Astrocyte (in vitro differentiated cells and primary cell): ENCODE data around the gene DYNLT5. TPM values are rescaled to one million over a fixed set of nuclear protein-coding genes. Genes with fewer than 3 reads are reported as not detected.
A peak's percentile ranks its signal among the peaks of the same experiment; 100 is the strongest.

Experiments
- DNase-seq: peaks from one replicate; pipeline ENCODE4 v3.0.0-alpha.2; 2010; ENCODE audit warnings: low read depth
- FAIRE-seq: peaks from 2 replicates; lab custom pipeline; 2011; peaks lifted over from hg19 to GRCh38; lab: Jason Lieb, UNC
- H2AFZ ChIP-seq: 2 replicates; pipeline ENCODE4 v1.6.0; 2012; ENCODE audit warnings: low read depth, low read length, inconsistent platforms
- H3K27ac ChIP-seq: 2 replicates; pipeline ENCODE4 v1.5.1; 2011; ENCODE audit warnings: low read depth, low read length, inconsistent platforms
- H3K27me3 ChIP-seq: 2 replicates; pipeline ENCODE4 v1.6.0; 2011; ENCODE audit warnings: low read length, inconsistent platforms; ENCODE audit not compliant: insufficient read depth
- H3K36me3 ChIP-seq: 2 replicates; pipeline ENCODE4 v1.5.1; 2011; ENCODE audit warnings: low read length, inconsistent platforms; ENCODE audit not compliant: insufficient read depth
- H3K4me1 ChIP-seq: 2 replicates; pipeline ENCODE4 v1.5.1; 2011; ENCODE audit warnings: low read length, inconsistent platforms; ENCODE audit not compliant: insufficient read depth
- H3K4me2 ChIP-seq: 2 replicates; pipeline ENCODE4 v1.6.0; 2012; ENCODE audit warnings: low read length, inconsistent platforms
- H3K4me3 ChIP-seq: 2 replicates; pipeline ENCODE4 v1.5.1; 2011; ENCODE audit warnings: low read depth, mild to moderate bottlenecking, low read length, inconsistent platforms; ENCODE audit not compliant: insufficient read depth
- H3K79me2 ChIP-seq: 2 replicates; pipeline ENCODE4 v1.6.0; 2012; ENCODE audit warnings: mild to moderate bottlenecking, low read length, inconsistent platforms; ENCODE audit not compliant: insufficient read depth
- H3K9ac ChIP-seq: 2 replicates; pipeline ENCODE4 v1.6.0; 2012; ENCODE audit warnings: mild to moderate bottlenecking, low read length, inconsistent platforms
- H3K9me3 ChIP-seq: 2 replicates; pipeline ENCODE4 v1.5.1; 2012; ENCODE audit warnings: low read depth, mild to moderate bottlenecking, low read length, inconsistent platforms; ENCODE audit not compliant: insufficient read depth
- H4K20me1 ChIP-seq: 2 replicates; pipeline ENCODE4 v1.6.0; 2012; ENCODE audit warnings: low read length, inconsistent platforms; ENCODE audit not compliant: insufficient read depth
- H3K27ac Mint-ChIP-seq: one replicate; pipeline ENCODE4 v1.8.0; 2021; ENCODE audit warnings: mild to moderate bottlenecking, mixed read lengths; ENCODE audit not compliant: unreplicated experiment
- H3K27me3 Mint-ChIP-seq: one replicate; pipeline ENCODE4 v1.8.0; 2021; ENCODE audit warnings: low read depth, mixed read lengths; ENCODE audit not compliant: unreplicated experiment
- H3K36me3 Mint-ChIP-seq: one replicate; pipeline ENCODE4 v1.8.0; 2021; ENCODE audit warnings: low read depth, mixed read lengths; ENCODE audit not compliant: unreplicated experiment
- H3K4me1 Mint-ChIP-seq: one replicate; pipeline ENCODE4 v1.8.0; 2021; ENCODE audit warnings: low read depth, mixed read lengths; ENCODE audit not compliant: unreplicated experiment
- H3K4me3 Mint-ChIP-seq: one replicate; pipeline ENCODE4 v1.8.0; 2021; ENCODE audit warnings: mild to moderate bottlenecking, moderate library complexity, mixed read lengths; ENCODE audit not compliant: unreplicated experiment
- H3K9me3 Mint-ChIP-seq: one replicate; pipeline ENCODE4 v1.8.0; 2021; ENCODE audit warnings: mild to moderate bottlenecking, mixed read lengths; ENCODE audit not compliant: unreplicated experiment
- EZH2 ChIP-seq: IDR thresholded peaks from 2 replicates; pipeline ENCODE4 v1.6.1; 2012; ENCODE audit warnings: mild to moderate bottlenecking, low read length, inconsistent platforms; ENCODE audit not compliant: insufficient read depth
- total RNA-seq: library from RNA; stranded (reverse); gene quantifications from 2 replicates; pipeline ENCODE4 v1.2.1, GENCODE V29; 2021
- TF ChIP-seq, protein P1 (sequence below): IDR thresholded peaks from 2 replicates; pipeline ENCODE4 v1.5.1; 2011; ENCODE audit warnings: low read depth, mild to moderate bottlenecking, inconsistent platforms, low read length, moderate library complexity; ENCODE audit not compliant: insufficient read depth

Gene DYNLT5
- total RNA-seq, 1 donor from 2014 or later: 0.20 TPM

DNA sequence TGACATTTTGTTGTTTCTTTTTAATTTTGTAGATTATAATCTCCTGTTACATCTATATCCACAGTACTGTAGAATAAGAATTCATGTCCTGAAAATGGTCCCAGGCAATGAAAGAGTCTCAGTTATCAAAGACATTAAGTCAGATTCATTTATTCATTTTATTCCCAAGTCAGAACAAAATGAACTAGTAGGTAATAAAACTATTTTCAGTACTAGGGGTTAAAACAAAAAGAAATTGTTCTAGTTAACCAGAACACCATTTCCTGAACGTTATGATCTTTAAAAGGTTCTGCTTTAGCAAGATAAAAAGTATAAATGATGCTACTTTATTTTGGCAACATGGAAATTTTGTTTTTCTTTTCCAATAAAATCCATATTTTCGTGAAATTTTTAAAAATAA lies 6.8 kb upstream of the DYNLT5 start:
- Histone ChIP-seq H3K79me2 (no peaks in the 10 kb centered on the region), H4K20me1 (no peaks in the 10 kb centered on the region), H2AFZ (no peak overlapping the region), H3K27ac (no peak overlapping the region), H3K27me3 (no peaks in the 10 kb centered on the region), H3K4me3 (no peak overlapping the region), H3K9me3 (no peaks in the 10 kb centered on the region), H3K36me3 (no peaks in the 10 kb centered on the region), H3K4me1 (no peaks in the 10 kb centered on the region), H3K4me2 (no peak overlapping the region), H3K9ac (no peak overlapping the region)
- no peak overlapping the region for H3K4me3 Mint-ChIP-seq
- H3K27ac Mint-ChIP-seq: no peak overlapping the region
- no peak for DNase-seq
- H3K27me3 Mint-ChIP-seq: no peaks in the 10 kb centered on the region
- H3K9me3 Mint-ChIP-seq: no peaks in the 10 kb centered on the region
- no peaks in the 10 kb centered on the region for H3K36me3 Mint-ChIP-seq
- H3K4me1 Mint-ChIP-seq: no peaks in the 10 kb centered on the region
- no peak for TF ChIP-seq EZH2
- TF ChIP-seq, protein P1, sequence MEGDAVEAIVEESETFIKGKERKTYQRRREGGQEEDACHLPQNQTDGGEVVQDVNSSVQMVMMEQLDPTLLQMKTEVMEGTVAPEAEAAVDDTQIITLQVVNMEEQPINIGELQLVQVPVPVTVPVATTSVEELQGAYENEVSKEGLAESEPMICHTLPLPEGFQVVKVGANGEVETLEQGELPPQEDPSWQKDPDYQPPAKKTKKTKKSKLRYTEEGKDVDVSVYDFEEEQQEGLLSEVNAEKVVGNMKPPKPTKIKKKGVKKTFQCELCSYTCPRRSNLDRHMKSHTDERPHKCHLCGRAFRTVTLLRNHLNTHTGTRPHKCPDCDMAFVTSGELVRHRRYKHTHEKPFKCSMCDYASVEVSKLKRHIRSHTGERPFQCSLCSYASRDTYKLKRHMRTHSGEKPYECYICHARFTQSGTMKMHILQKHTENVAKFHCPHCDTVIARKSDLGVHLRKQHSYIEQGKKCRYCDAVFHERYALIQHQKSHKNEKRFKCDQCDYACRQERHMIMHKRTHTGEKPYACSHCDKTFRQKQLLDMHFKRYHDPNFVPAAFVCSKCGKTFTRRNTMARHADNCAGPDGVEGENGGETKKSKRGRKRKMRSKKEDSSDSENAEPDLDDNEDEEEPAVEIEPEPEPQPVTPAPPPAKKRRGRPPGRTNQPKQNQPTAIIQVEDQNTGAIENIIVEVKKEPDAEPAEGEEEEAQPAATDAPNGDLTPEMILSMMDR: no peak
- no peak for FAIRE-seq

DNA sequence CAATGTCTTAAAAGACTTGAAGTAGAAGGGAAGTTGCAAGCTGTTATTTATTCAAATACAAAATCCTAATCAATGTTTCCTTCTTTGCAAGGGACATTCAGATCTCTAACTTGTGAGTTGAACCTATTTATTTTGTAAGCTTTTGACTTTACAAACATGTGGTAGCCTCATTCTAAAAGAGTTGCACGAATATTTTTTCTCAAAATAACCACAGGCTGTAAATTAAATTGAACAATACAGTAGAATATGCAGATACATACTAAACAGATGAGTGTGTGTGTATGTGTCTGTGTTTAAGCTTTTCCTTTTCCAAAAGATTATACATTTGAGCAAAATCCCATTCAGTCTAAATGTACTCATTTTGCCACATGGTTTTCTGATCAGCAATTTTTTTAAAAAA lies 4.8 kb upstream of the DYNLT5 start:
- no peak overlapping the region for H3K27ac Mint-ChIP-seq
- H2AFZ ChIP-seq: no peak overlapping the region

DNA sequence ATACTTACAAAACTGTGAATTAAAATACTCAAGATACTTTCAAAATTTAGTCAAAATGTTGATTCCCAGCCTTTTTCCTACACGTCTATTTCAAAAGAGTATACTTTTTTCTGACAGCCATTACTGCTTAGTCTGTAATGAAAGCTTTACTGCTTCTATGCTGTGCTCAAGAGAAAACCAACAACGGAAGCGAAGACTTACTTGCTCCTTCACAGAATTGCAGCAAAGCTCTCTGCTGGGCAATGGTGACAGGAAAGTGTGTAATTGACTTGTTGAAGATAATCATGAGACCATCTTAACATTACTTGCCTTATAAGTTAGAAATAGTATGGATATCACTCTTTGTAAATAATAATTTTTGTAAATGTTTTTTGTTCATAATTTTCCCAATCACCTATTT lies 1.7 kb upstream of the DYNLT5 start:
- TF ChIP-seq, protein P1: no peak
- H3K27ac Mint-ChIP-seq: no peak overlapping the region
- FAIRE-seq: no peak

More for the DNA sequence above, 4.8 kb upstream of the DYNLT5 start:
- no peaks in the 10 kb centered on the region for H3K9me3 Mint-ChIP-seq
- Histone ChIP-seq H4K20me1 (no peaks in the 10 kb centered on the region), H3K4me3 (no peak overlapping the region), H3K27me3 (no peaks in the 10 kb centered on the region), H3K79me2 (no peaks in the 10 kb centered on the region), H3K9ac (no peak overlapping the region), H3K4me2 (peak overlapping the region; percentile 30), H3K36me3 (no peaks in the 10 kb centered on the region), H3K4me1 (peaks cover 4% of the 10 kb centered on the region), H3K27ac (no peak overlapping the region), H3K9me3 (no peaks in the 10 kb centered on the region)
- TF ChIP-seq, protein P1: no peak
- no peak for TF ChIP-seq EZH2
- H3K4me3 Mint-ChIP-seq: no peak overlapping the region
- H3K36me3 Mint-ChIP-seq: no peaks in the 10 kb centered on the region
- H3K27me3 Mint-ChIP-seq: peaks cover 3% of the 10 kb centered on the region
- peak; percentile 26 for DNase-seq
- FAIRE-seq: peak; percentile 59
- peaks cover 4% of the 10 kb centered on the region for H3K4me1 Mint-ChIP-seq

More for the DNA sequence above, 1.7 kb upstream of the DYNLT5 start:
- Histone ChIP-seq H3K79me2 (no peaks in the 10 kb centered on the region), H3K27me3 (no peaks in the 10 kb centered on the region), H3K9ac (no peak overlapping the region), H3K4me3 (no peak overlapping the region), H4K20me1 (no peaks in the 10 kb centered on the region), H3K4me2 (no peak overlapping the region), H3K27ac (no peak overlapping the region), H3K4me1 (peaks cover 8% of the 10 kb centered on the region), H2AFZ (no peak overlapping the region), H3K36me3 (no peaks in the 10 kb centered on the region), H3K9me3 (no peaks in the 10 kb centered on the region)
- Mint-ChIP-seq H3K4me1 (peaks cover 4% of the 10 kb centered on the region), H3K4me3 (no peak overlapping the region), H3K9me3 (no peaks in the 10 kb centered on the region), H3K36me3 (no peaks in the 10 kb centered on the region), H3K27me3 (peaks cover 9% of the 10 kb centered on the region)
- DNase-seq: no peak
